Measurements from ENCODE around the gene CLCN1. TPM values are rescaled to one million over a fixed set of nuclear protein-coding genes. Genes with fewer than 3 reads are reported as not detected.

CLCN1 gene
- total and polyA plus RNA-seq, 2 of the 8 experiments (the other 6 are each of a cell fraction or from before 2014, with no cell fraction given) = 0.36 to 0.41 TPM

DNA sequence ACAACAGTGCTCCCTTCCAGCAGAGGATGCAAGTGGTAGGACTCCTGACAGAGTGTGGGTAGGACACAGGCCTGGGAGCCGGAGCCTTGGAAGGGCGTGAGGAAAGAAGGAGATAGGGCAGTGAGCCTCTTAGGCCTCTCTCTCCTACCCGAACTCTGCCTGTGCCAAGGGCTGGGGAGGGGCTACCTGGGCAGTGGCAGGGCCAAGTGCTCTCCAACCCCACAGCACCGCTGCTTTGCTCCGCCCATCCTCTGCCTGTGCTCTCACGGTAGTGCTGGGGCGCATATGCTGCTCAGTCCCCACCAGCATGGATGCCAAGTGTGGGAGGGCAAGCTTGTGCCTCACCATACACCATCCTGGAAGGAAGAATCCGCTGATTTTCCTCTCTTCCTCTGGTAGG, 39.1 kb downstream of the CLCN1 start:
- no peak overlapping the region for H3K4ac ChIP-seq (replicated peaks; ENCODE audit: insufficient read length, low read depth, low read length)
- no peak overlapping the region for H3K9ac ChIP-seq (replicated peaks in 1 of 4; ENCODE audit: extremely low read depth in 1 of 4, low read depth in 3 of 4, low read length in 3 of 4)
- no peak overlapping the region for H3K23ac ChIP-seq (ENCODE audit: insufficient read length)
- no peaks in the 10 kb centered on the region for H3K23me2 ChIP-seq (ENCODE audit: low read depth, low read length)
- peaks cover 2 to 35% (median 16%) of the 10 kb centered on the region in 4 experiments; a peak in 6 of 8 replicates for H3K36me3 ChIP-seq (ENCODE audit: control insufficient read depth in 2 of 4, insufficient read depth in 4 of 4, low read length in 3 of 4)
- H3K14ac ChIP-seq (ENCODE audit: insufficient read length) = no peak overlapping the region
- TF ChIP-seq SP4 (IDR thresholded peaks at IDR 0.05; ENCODE audit: low read length) (no peak), HDAC2 (IDR thresholded peaks at IDR 0.05; ENCODE audit: borderline replicate concordance in 1 of 2, low read depth in 2 of 2, low read length in 2 of 2) (no peak), KDM4A (IDR thresholded peaks at IDR 0.05; ENCODE audit: low read depth, low read length, severe bottlenecking) (no peak), SP1 (IDR thresholded peaks at IDR 0.05; ENCODE audit: low read depth, low read length) (no peak), HDAC6 (IDR thresholded peaks at IDR 0.05; ENCODE audit: low read depth, low read length) (no peak), EZH2 (IDR thresholded peaks at IDR 0.05; ENCODE audit: low read depth, low read length, severe bottlenecking) (no peak)
- H3K56ac ChIP-seq (replicated peaks; ENCODE audit: insufficient read length, low read depth, low read length) = no peak overlapping the region
- H2BK120ac ChIP-seq (replicated peaks; ENCODE audit: low read depth, low read length) = no peak overlapping the region
- no peak overlapping the region for H4K5ac ChIP-seq (ENCODE audit: insufficient read length, low read depth, low read length)
- ChIA-PET POLR2A (ENCODE audit: partially characterized antibody) (interaction anchor here (0.7 to 5.5 kb wide), 9 partner anchors 16 to 57 kb away, joined by 3 to 39 read pairs (median 3); no protein-coding TSS in a partner anchor), CTCF (ENCODE audit: partially characterized antibody) (interaction anchor here (0.8 to 7.1 kb wide), 15 partner anchors 8 to 107 kb away, joined by 3 to 43 read pairs (median 5); partner anchors contain the start of gene CLCN1)
- no peak overlapping the region for H4K91ac ChIP-seq (replicated peaks; ENCODE audit: insufficient read length, low read length)
- 82% methylated on average over 8 of the region's 8 CpGs; no CpG with 5 or more reads in 1 of the 2 experiments for WGBS, 2 experiments (ENCODE audit: extremely low coverage in 1 of 2, insufficient coverage in 1 of 2, insufficient read length in 1 of 2, insufficient replicate concordance in 2 of 2, low coverage in 1 of 2, low lambda C conversion rate in 2 of 2, missing lambda C conversion rate in 1 of 2)
- no peak for FAIRE-seq
- no peak for DNase-seq (ENCODE audit: low read depth in 1 of 2, low spot score in 2 of 2)
- H3K27me3 ChIP-seq (replicated peaks in 1 of 4; ENCODE audit: control insufficient read depth in 3 of 4, extremely low read depth in 1 of 4, insufficient read depth in 3 of 4, low read length in 3 of 4) = no peaks in the 10 kb centered on the region
- no peak overlapping the region for H2BK12ac ChIP-seq (ENCODE audit: low read depth, low read length)
- peaks cover 0 to 8% (median 2%) of the 10 kb centered on the region in 4 experiments; a peak in 2 of 7 replicates for H3K4me1 ChIP-seq (replicated peaks in 1 of 4; ENCODE audit: control insufficient read depth in 3 of 4, insufficient read depth in 4 of 4, low read length in 3 of 4)
- no peak overlapping the region for H2BK5ac ChIP-seq (ENCODE audit: low read depth, low read length)
- H4K20me1 ChIP-seq (replicated peaks in 1 of 2; ENCODE audit: control insufficient read depth in 1 of 2, insufficient read depth in 2 of 2, low read length in 2 of 2) = no peaks in the 10 kb centered on the region
- H3K4me2 ChIP-seq (ENCODE audit: insufficient read depth in 1 of 2, low read depth in 2 of 2, low read length in 2 of 2) = no peak overlapping the region
- H4K8ac ChIP-seq (ENCODE audit: extremely low read depth, insufficient read depth, low read length) = no peak overlapping the region; the same call in 1 of the 2 replicates
- H3K9me3 ChIP-seq (ENCODE audit: insufficient read depth in 2 of 2, low read depth in 1 of 2, low read length in 1 of 2) = no peaks in the 10 kb centered on the region
- H2BK15ac ChIP-seq (ENCODE audit: low read length) = no peak overlapping the region
- no peak overlapping the region for H2BK20ac ChIP-seq (ENCODE audit: low read length)
- no peak overlapping the region for H2AK5ac ChIP-seq (ENCODE audit: low read depth, low read length)
- no peak overlapping the region for H2AFZ ChIP-seq (ENCODE audit: low read length)
- no peaks in the 10 kb centered on the region for H3K79me1 ChIP-seq (ENCODE audit: low read depth, low read length)
- H3K4me3 ChIP-seq (ENCODE audit: extremely low read depth in 1 of 4, insufficient read depth in 2 of 4, low read depth in 3 of 4, low read length in 4 of 4) = no peak overlapping the region
- no peaks in the 10 kb centered on the region for H3K79me2 ChIP-seq (ENCODE audit: control insufficient read depth in 1 of 2, insufficient read depth in 2 of 2, low read length in 2 of 2)
- no peak overlapping the region for H3K18ac ChIP-seq (ENCODE audit: extremely low read depth, low read length)
- no peak overlapping the region for H3K27ac ChIP-seq (ENCODE audit: low read depth, low read length)
